Measurements from ENCODE around the gene CYSTM1. TPM values are rescaled to one million over a fixed set of nuclear protein-coding genes. Genes with fewer than 3 reads are reported as not detected.

CYSTM1 gene
- total and polyA plus RNA-seq, 4 donors, result 8.1 to 45.7 (median 23.4) TPM

DNA sequence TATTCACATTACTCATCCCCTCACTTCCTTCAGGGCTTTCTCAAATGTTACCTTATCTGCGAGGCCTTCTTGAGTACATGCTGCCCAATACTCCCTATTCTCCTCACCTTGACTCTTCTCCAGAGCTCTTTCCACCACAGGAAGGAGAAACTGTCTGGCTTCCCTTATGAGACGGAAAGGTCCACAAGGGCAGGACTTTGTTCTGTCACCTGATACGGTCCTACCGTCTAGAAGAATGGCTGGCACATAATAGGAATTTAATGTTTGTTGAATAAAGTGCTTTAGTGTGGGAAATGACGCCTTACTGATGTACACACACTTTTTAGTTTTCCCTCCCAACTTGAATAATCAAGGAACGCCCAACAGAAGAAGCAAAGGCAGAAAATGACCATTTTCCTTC is 75.4 kb downstream of the CYSTM1 start:
- TF ChIP-seq, protein P1, sequence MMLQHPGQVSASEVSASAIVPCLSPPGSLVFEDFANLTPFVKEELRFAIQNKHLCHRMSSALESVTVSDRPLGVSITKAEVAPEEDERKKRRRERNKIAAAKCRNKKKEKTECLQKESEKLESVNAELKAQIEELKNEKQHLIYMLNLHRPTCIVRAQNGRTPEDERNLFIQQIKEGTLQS (IDR thresholded peaks at IDR 0.05), result no peak
- TF ChIP-seq FOXA1 (IDR thresholded peaks at IDR 0.05) (no peak), JUND (IDR thresholded peaks at IDR 0.05) (no peak), FOXA2 (IDR thresholded peaks at IDR 0.05) (no peak), NR2F2 (IDR thresholded peaks at IDR 0.05) (no peak), YY1 (IDR thresholded peaks at IDR 0.05) (no peak), SP1 (IDR thresholded peaks at IDR 0.05) (no peak), MAX (IDR thresholded peaks at IDR 0.05) (no peak), REST (IDR thresholded peaks at IDR 0.05) (no peak), GABPA (IDR thresholded peaks at IDR 0.05 in 1 of 2, conservative IDR thresholded peaks at IDR 0.05 in 1 of 2) (no peak), RAD21 (IDR thresholded peaks at IDR 0.05) (no peak), HNF4G (IDR thresholded peaks at IDR 0.05) (no peak)
- TF ChIP-seq, protein P2, sequence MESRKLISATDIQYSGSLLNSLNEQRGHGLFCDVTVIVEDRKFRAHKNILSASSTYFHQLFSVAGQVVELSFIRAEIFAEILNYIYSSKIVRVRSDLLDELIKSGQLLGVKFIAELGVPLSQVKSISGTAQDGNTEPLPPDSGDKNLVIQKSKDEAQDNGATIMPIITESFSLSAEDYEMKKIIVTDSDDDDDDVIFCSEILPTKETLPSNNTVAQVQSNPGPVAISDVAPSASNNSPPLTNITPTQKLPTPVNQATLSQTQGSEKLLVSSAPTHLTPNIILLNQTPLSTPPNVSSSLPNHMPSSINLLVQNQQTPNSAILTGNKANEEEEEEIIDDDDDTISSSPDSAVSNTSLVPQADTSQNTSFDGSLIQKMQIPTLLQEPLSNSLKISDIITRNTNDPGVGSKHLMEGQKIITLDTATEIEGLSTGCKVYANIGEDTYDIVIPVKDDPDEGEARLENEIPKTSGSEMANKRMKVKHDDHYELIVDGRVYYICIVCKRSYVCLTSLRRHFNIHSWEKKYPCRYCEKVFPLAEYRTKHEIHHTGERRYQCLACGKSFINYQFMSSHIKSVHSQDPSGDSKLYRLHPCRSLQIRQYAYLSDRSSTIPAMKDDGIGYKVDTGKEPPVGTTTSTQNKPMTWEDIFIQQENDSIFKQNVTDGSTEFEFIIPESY (IDR thresholded peaks at IDR 0.05), result no peak
- TF ChIP-seq, protein P3, sequence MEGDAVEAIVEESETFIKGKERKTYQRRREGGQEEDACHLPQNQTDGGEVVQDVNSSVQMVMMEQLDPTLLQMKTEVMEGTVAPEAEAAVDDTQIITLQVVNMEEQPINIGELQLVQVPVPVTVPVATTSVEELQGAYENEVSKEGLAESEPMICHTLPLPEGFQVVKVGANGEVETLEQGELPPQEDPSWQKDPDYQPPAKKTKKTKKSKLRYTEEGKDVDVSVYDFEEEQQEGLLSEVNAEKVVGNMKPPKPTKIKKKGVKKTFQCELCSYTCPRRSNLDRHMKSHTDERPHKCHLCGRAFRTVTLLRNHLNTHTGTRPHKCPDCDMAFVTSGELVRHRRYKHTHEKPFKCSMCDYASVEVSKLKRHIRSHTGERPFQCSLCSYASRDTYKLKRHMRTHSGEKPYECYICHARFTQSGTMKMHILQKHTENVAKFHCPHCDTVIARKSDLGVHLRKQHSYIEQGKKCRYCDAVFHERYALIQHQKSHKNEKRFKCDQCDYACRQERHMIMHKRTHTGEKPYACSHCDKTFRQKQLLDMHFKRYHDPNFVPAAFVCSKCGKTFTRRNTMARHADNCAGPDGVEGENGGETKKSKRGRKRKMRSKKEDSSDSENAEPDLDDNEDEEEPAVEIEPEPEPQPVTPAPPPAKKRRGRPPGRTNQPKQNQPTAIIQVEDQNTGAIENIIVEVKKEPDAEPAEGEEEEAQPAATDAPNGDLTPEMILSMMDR (IDR thresholded peaks at IDR 0.05; ENCODE audit: low read depth, low read length, missing input control), result no peak
- Histone ChIP-seq H3K4me3 (ENCODE audit: low read depth in 1 of 3, low read length in 3 of 3) (no peak overlapping the region), H3K9ac (ENCODE audit: low read depth in 1 of 2, low read length in 2 of 2) (no peak overlapping the region), H3K4me1 (ENCODE audit: control insufficient read depth in 4 of 4, insufficient read depth in 4 of 4, low read length in 3 of 4) (peaks cover 0 to 2% (median 0%) of the 10 kb centered on the region in 4 donors), H3K27me3 (ENCODE audit: control insufficient read depth in 4 of 4, insufficient read depth in 4 of 4, low read length in 3 of 4) (no peaks in the 10 kb centered on the region), H3K9me3 (ENCODE audit: control insufficient read depth in 4 of 4, low read length in 3 of 4) (no peaks in the 10 kb centered on the region), H3K36me3 (ENCODE audit: control insufficient read depth in 4 of 4, insufficient read depth in 3 of 4, low read depth in 1 of 4, low read length in 3 of 4) (peaks cover 0 to 14% (median 5%) of the 10 kb centered on the region in 4 donors), H3K27ac (ENCODE audit: low read depth in 1 of 2, low read length in 2 of 2) (no peak overlapping the region)
- no peak for DNase-seq (ENCODE audit: low spot score)
- 74% methylated on average over 6 of the region's 6 CpGs for WGBS

- H3K4me1 ChIP-seq (ENCODE audit: control insufficient read depth in 4 of 4, insufficient read depth in 4 of 4, low read length in 3 of 4), result peaks cover 0 to 2% (median 0%) of the 10 kb centered on the region in 4 donors
- no peaks in the 10 kb centered on the region for H3K27me3 ChIP-seq (ENCODE audit: control insufficient read depth in 4 of 4, insufficient read depth in 4 of 4, low read length in 3 of 4)
- H3K4me3 ChIP-seq (ENCODE audit: low read depth in 1 of 3, low read length in 3 of 3), result no peak overlapping the region
- peak in 1 of 2 donors; percentile 5 for TF ChIP-seq RAD21 (IDR thresholded peaks at IDR 0.05)
- no peak for TF ChIP-seq RXRA (IDR thresholded peaks at IDR 0.05)
- TF ChIP-seq, protein P1 (IDR thresholded peaks at IDR 0.05), result no peak
- TF ChIP-seq, protein P3 (IDR thresholded peaks at IDR 0.05; ENCODE audit: low read depth, low read length, missing input control), result no peak
- no peak overlapping the region for H3K9ac ChIP-seq (ENCODE audit: low read depth in 1 of 2, low read length in 2 of 2)
- no peaks in the 10 kb centered on the region for H3K9me3 ChIP-seq (ENCODE audit: control insufficient read depth in 4 of 4, low read length in 3 of 4)
- no peak for DNase-seq (ENCODE audit: low spot score)
- WGBS, result 77% methylated on average over 5 of the region's 5 CpGs
- no peak overlapping the region for H3K27ac ChIP-seq (ENCODE audit: low read depth in 1 of 2, low read length in 2 of 2)
- H3K36me3 ChIP-seq (ENCODE audit: control insufficient read depth in 4 of 4, insufficient read depth in 3 of 4, low read depth in 1 of 4, low read length in 3 of 4), result peaks cover 0 to 11% (median 3%) of the 10 kb centered on the region in 4 donors
Measured at GRCh38 chr5:140251527-140251973, 76.6 kb downstream of the CYSTM1 start.
